GM23338 (cell line): ENCODE measurements around the gene PIWIL4. TPM values are rescaled to one million over a fixed set of nuclear protein-coding genes. Genes with fewer than 3 reads are reported as not detected.

ENCODE experiments used
- ATAC-seq: fragments of 200-7000 bp; cut with Tn5 transposase; 3 replicates; pipeline ENCODE4 v1.9.1; 2020
- DNase-seq: peaks from one replicate; pipeline ENCODE4 v3.0.0-alpha.2; 2015; ENCODE audit warnings: low spot score
- H2AFZ ChIP-seq: fragments of 200-600 bp; sonication (generic); 2 replicates; pipeline ENCODE4 v1.8.0; 2016; ENCODE audit warnings: antibody characterized with exemption, mild to moderate bottlenecking, moderate library complexity
- H3F3A ChIP-seq: fragments of 200-600 bp; sonication (generic); replicated peaks from 2 replicates; pipeline ENCODE4 v1.8.0; 2017; ENCODE audit warnings: antibody characterized with exemption, mixed run types, low read depth
- H3K27ac ChIP-seq: fragments of 200-600 bp; sonication (generic); 2 replicates; pipeline ENCODE4 v1.6.1; 2016; ENCODE audit warnings: low read depth
- H3K27me3 ChIP-seq: fragments of 200-600 bp; sonication (generic); 2 replicates; pipeline ENCODE4 v1.8.0; 2016; ENCODE audit warnings: mild to moderate bottlenecking, mixed run types, moderate library complexity; ENCODE audit not compliant: insufficient read depth
- H3K36me3 ChIP-seq: fragments of 200-600 bp; sonication (generic); 2 replicates; pipeline ENCODE4 v1.8.0; 2016; ENCODE audit warnings: mild to moderate bottlenecking; ENCODE audit not compliant: insufficient read depth
- H3K4me1 ChIP-seq: fragments of 200-600 bp; sonication (generic); 2 replicates; pipeline ENCODE4 v1.8.0; 2016; ENCODE audit warnings: mild to moderate bottlenecking, moderate library complexity; ENCODE audit not compliant: insufficient read depth
- H3K4me2 ChIP-seq: fragments of 200-600 bp; sonication (generic); 2 replicates; pipeline ENCODE4 v1.7.1; 2017; ENCODE audit warnings: mixed run types
- H3K4me3 ChIP-seq: fragments of 200-600 bp; sonication (generic); 2 replicates; pipeline ENCODE4 v1.6.1; 2016; ENCODE audit warnings: mixed run types
- H3K79me2 ChIP-seq: fragments of 200-600 bp; sonication (generic); replicated peaks from 2 replicates; pipeline ENCODE4 v1.8.0; 2017; ENCODE audit warnings: mild to moderate bottlenecking; ENCODE audit not compliant: insufficient read depth
- H3K9me2 ChIP-seq: fragments of 200-600 bp; sonication (generic); 2 replicates; pipeline ENCODE4 v1.8.0; 2017; ENCODE audit not compliant: insufficient read depth
- H4K20me1 ChIP-seq: fragments of 200-600 bp; sonication (generic); replicated peaks from 2 replicates; pipeline ENCODE4 v1.8.0; 2017; ENCODE audit warnings: mild to moderate bottlenecking; ENCODE audit not compliant: insufficient read depth
- H3K27ac Mint-ChIP-seq: 2 replicates; pipeline ENCODE4 v1.8.0; 2020; ENCODE audit warnings: inconsistent platforms, mild to moderate bottlenecking, moderate library complexity, mixed read lengths
- H3K27me3 Mint-ChIP-seq: 3 replicates; pipeline ENCODE4 v1.8.0; 2022; ENCODE audit warnings: low read depth, mild to moderate bottlenecking, moderate library complexity, mixed read lengths, inconsistent platforms; ENCODE audit not compliant: insufficient read depth, poor library complexity
- H3K36me3 Mint-ChIP-seq: 3 replicates; pipeline ENCODE4 v1.8.0; 2021; ENCODE audit warnings: low read depth, mild to moderate bottlenecking, inconsistent platforms, moderate library complexity, mixed read lengths
- H3K4me1 Mint-ChIP-seq: 3 replicates; pipeline ENCODE4 v1.8.0; 2020; ENCODE audit warnings: mild to moderate bottlenecking, inconsistent platforms, mixed read lengths
- H3K4me3 Mint-ChIP-seq: 3 replicates; pipeline ENCODE4 v1.8.0; 2021; ENCODE audit warnings: moderate library complexity, mild to moderate bottlenecking, inconsistent platforms, mixed read lengths
- H3K9me3 Mint-ChIP-seq: 3 replicates; pipeline ENCODE4 v1.8.0; 2020; ENCODE audit warnings: moderate library complexity, mild to moderate bottlenecking, inconsistent platforms, mixed read lengths
- CREB1 ChIP-seq: fragments of 250-450 bp; sonication (Bioruptor Pico); IDR thresholded peaks from 2 replicates; pipeline ENCODE4 v1.5.0; 2020; ENCODE audit warnings: low read depth, mild to moderate bottlenecking, moderate library complexity
- EZH2phosphoT487 ChIP-seq: fragments of 200-600 bp; sonication (generic); IDR thresholded peaks from one replicate; pipeline ENCODE4 v1.8.1; 2018; ENCODE audit warnings: antibody characterized with exemption; ENCODE audit not compliant: unreplicated experiment
- NANOG ChIP-seq: IDR thresholded peaks from 2 replicates; pipeline ENCODE4 v1.6.1; 2016; ENCODE audit warnings: antibody characterized with exemption, borderline replicate concordance
- ZNF331 ChIP-seq: fragments of 250-450 bp; sonication (Bioruptor Pico); IDR thresholded peaks from 2 replicates; pipeline ENCODE4 v1.5.0; 2020; ENCODE audit warnings: low read depth, mild to moderate bottlenecking, moderate library complexity
- ZNF462 ChIP-seq: fragments of 250-450 bp; sonication (Bioruptor Pico); IDR thresholded peaks from 2 replicates; pipeline ENCODE4 v1.5.0; 2020; ENCODE audit warnings: mild to moderate bottlenecking, moderate library complexity
- polyA plus RNA-seq: library from polyadenylated mRNA; unstranded; fragments of >200 nt; fragmentation: Nextera tagmentation; extraction: Ambion mirVana; gene quantifications from 2 replicates; pipeline ENCODE4 v1.2.1, GENCODE V29; 2016
- total RNA-seq: library from RNA; depleted of rRNA; stranded (reverse); fragments of >200 nt; shearing (Covaris generic); gene quantifications from 2 replicates; pipeline ENCODE4 v1.2.3, GENCODE V29; 2014

PIWIL4 gene
- total and polyA plus RNA-seq, 2 experiments from 2014 or later, result 0.23 to 0.66 TPM

DNA sequence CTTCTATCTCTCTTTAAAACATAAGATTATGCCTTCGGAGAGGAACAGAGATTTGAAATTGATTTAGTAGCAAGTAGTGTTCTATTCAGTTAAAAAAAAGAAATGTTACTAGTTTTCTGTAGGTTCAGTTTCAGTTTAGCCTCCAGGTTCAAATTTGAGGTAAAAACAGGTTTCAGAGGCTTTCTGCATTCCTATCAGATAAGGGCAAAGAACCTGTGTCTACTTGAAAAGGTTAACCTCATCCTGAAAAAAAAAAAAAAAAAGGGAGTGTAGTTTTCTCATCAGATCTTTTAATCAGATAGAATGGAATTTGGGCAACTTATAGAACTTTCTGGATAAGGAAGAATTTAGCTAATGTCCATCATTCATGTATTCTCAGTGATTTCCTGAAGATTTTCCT lies 42.8 kb upstream of the PIWIL4 start (continued):
- TF ChIP-seq ZNF462 (CRISPR knock-in tag) (no peak), NANOG (no peak), CREB1 (CRISPR knock-in tag) (no peak)

DNA sequence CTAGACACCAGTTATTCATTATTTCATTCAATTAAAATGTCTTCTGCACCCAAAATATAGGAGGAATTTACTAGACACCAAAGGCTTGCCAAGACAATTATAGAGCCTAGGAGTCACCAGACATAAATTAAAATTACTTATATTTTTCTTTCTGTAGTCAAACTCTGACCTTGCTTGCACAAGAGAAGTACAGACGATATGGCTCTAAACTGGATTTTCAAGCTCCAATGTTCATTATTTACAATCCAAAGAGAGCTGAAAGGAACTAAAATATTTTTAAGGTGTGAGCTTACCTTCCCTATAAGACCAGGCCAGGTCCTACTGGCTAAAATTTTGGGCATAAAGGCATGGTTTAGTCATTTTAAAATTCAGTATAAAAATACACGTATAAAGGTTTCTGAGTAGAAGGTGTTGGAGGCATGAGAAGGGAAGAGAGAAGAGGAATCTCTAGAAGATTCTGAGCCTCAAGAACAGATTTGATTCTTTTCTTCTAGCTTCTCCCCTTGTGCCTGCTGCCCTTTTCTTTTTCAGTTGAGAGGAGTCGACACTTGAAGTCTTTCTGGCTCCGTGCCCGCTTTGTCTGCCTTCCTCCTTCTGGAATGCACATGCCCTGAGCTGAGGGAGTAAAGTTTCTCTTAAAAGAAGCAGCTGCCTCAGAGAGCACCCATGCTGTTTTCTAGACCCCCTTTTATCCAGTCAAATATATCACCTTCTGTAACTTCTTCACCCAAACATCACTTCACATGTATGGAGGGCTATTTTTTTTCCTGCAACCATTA lies 41.4 kb upstream of the PIWIL4 start:
- Mint-ChIP-seq H3K4me1 (no peaks in the 10 kb centered on the region), H3K27me3 (peaks cover 5% of the 10 kb centered on the region), H3K27ac (no peak overlapping the region), H3K9me3 (no peaks in the 10 kb centered on the region), H3K36me3 (no peaks in the 10 kb centered on the region), H3K4me3 (no peak overlapping the region)
- no peaks in the 10 kb centered on the region for H3F3A ChIP-seq
- TF ChIP-seq ZNF331 (CRISPR knock-in tag) (no peak), EZH2phosphoT487 (no peak)
- H3K27me3 ChIP-seq, result no peaks in the 10 kb centered on the region; the same call in 1 of the 2 replicates
- no peaks in the 10 kb centered on the region for H3K79me2 ChIP-seq
- no peaks in the 10 kb centered on the region for H3K4me1 ChIP-seq
- no peaks in the 10 kb centered on the region for H3K9me2 ChIP-seq
- DNase-seq (peak; percentile 14), ATAC-seq (peak; percentile 31; the same call in 1 of the 3 replicates)
- H4K20me1 ChIP-seq, result no peaks in the 10 kb centered on the region
- no peak overlapping the region for H3K4me2 ChIP-seq
- H2AFZ ChIP-seq, result 0 out of 2 replicates have a peak overlapping the region, but pooled peaks have one; percentile 23
- H3K27ac ChIP-seq, result no peak overlapping the region
- no peaks in the 10 kb centered on the region for H3K36me3 ChIP-seq
- no peak overlapping the region for H3K4me3 ChIP-seq
